GM12878 (cell line): ENCODE measurements around the gene COTL1. TPM values are rescaled to one million over a fixed set of nuclear protein-coding genes. Genes with fewer than 3 reads are reported as not detected.

Experiments
- ATAC-seq: fragments of 200-7000 bp; cut with Tn5 transposase; 3 replicates; pipeline ENCODE4 v1.9.1; 2020; ENCODE audit warnings: mild to moderate bottlenecking, moderate library complexity
- BruUV-seq: library from RNA; stranded (reverse); fragments of 400-500 nt; replicated peaks from 2 replicates; lab custom pipeline; 2021; lab: Mats Ljungman, UMichigan
- CTCF ChIA-PET: fragments of 300-600 bp; sonication (Branson Sonifier 250); formaldehyde crosslinking; extraction: SDS; loops from one replicate; lab custom pipeline; 2021; ENCODE audit warnings: inconsistent platforms; lab: Yijun Ruan, JAX
- POLR2A ChIA-PET: fragments of 350-600 bp; formaldehyde crosslinking; extraction: SDS; loops from one replicate; lab custom pipeline; 2021; ENCODE audit warnings: inconsistent platforms; lab: Charles Lee
- RAD21 ChIA-PET: fragments of 300-600 bp; sonication (Branson Sonifier 250); formaldehyde crosslinking; loops from one replicate; lab custom pipeline; 2023; ENCODE audit warnings: antibody characterized with exemption; ENCODE audit not compliant: unreplicated experiment; lab: Charles Lee
- SMC1A ChIA-PET: fragments of 300-600 bp; sonication (Branson Sonifier 250); formaldehyde crosslinking; loops from one replicate; lab custom pipeline; 2023; ENCODE audit not compliant: unreplicated experiment, uncharacterized antibody; lab: Charles Lee
- DNase-seq: peaks from one replicate; pipeline ENCODE4 v3.0.0-alpha.2; 2011; ENCODE audit warnings: low read depth, low spot score
- FAIRE-seq: peaks from 3 replicates; lab custom pipeline; 2011; peaks lifted over from hg19 to GRCh38; lab: Jason Lieb, UNC
- H2AFZ ChIP-seq: 2 replicates; pipeline ENCODE4 v1.6.0; 2011; ENCODE audit warnings: low read depth, low read length, control low read depth; ENCODE audit not compliant: control insufficient read depth
- H3K27ac ChIP-seq: 2 replicates; pipeline ENCODE4 v1.5.1; 2011; ENCODE audit warnings: control low read depth; ENCODE audit not compliant: control insufficient read depth, insufficient read depth
- H3K27me3 ChIP-seq, 2 experiments: replicated peaks in 1 of 2; 2 replicates each; pipeline versions ENCODE4 v1.6.0 to v1.6.1; 2011; ENCODE audit warnings: low read length in 1 of 2; ENCODE audit not compliant: control insufficient read depth in 2 of 2, insufficient read depth in 2 of 2
- H3K36me3 ChIP-seq, 2 experiments: 2 replicates each; pipeline ENCODE4 v1.5.1; 2011; ENCODE audit warnings: low read length in 1 of 2; ENCODE audit not compliant: control insufficient read depth in 2 of 2, insufficient read depth in 2 of 2
- H3K4me1 ChIP-seq: 2 replicates; pipeline ENCODE4 v1.6.1; 2011; ENCODE audit warnings: mild to moderate bottlenecking, low read length, moderate library complexity, mixed read lengths; ENCODE audit not compliant: control insufficient read depth, insufficient read depth
- H3K4me2 ChIP-seq: 2 replicates; pipeline ENCODE4 v1.6.0; 2011; ENCODE audit warnings: control low read depth; ENCODE audit not compliant: control insufficient read depth, insufficient read depth
- H3K4me3 ChIP-seq: fragments of 200-600 bp; sonication (generic); 2 replicates; pipeline ENCODE4 v1.5.1; 2016
- H3K79me2 ChIP-seq: 2 replicates; pipeline ENCODE4 v1.6.0; 2011; ENCODE audit warnings: low read length; ENCODE audit not compliant: control insufficient read depth, insufficient read depth
- H3K9ac ChIP-seq: 2 replicates; pipeline ENCODE4 v1.8.0; 2011; ENCODE audit warnings: low read length, control low read depth, mixed read lengths; ENCODE audit not compliant: control insufficient read depth, insufficient read depth
- H3K9me3 ChIP-seq: replicated peaks from 3 replicates; pipeline ENCODE4 v1.5.1; 2011; ENCODE audit warnings: mild to moderate bottlenecking, low read length; ENCODE audit not compliant: control insufficient read depth, insufficient read depth
- H4K20me1 ChIP-seq: 2 replicates; pipeline ENCODE4 v1.6.0; 2011; ENCODE audit not compliant: control insufficient read depth, insufficient read depth
- CHD2 ChIP-seq: IDR thresholded peaks from 2 replicates; pipeline ENCODE4 v1.6.1; 2011; ENCODE audit warnings: low read depth, low read length, improper control_type of control experiment, borderline replicate concordance
- RAD51 ChIP-seq: fragments of 450-650 bp; IDR thresholded peaks from 2 replicates; pipeline ENCODE4 v1.6.1; 2016; ENCODE audit warnings: moderate library complexity, mild to moderate bottlenecking, inconsistent platforms
- WGBS: methylation state at CpG from one replicate; pipeline ENCODE4 v1.1.6; 2016; ENCODE audit warnings: low lambda C conversion rate; ENCODE audit not compliant: insufficient replicate concordance, insufficient coverage; ENCODE audit errors: missing lambda C conversion rate; 5-methylcytosine and 5-hydroxymethylcytosine counted together
- in situ Hi-C: fragments of 300-500 bp; cut with MboI; formaldehyde crosslinking; loops from 9 replicates; pipeline ENCODE4 v1.14.3; 2018; ENCODE audit warnings: mixed read lengths
- intact Hi-C: fragments of 100-400 bp; cut with micrococcal nuclease; formaldehyde crosslinking; loops from one replicate; pipeline ENCODE4 v1.14.2; 2022; ENCODE audit not compliant: unreplicated experiment
- polyA plus RNA-seq, 11 experiments: library from polyadenylated mRNA; depleted of rRNA in 4 of 11; unstranded in 6 of 11; stranded (reverse) in 5 of 11; fragments of >200 nt; fragmentation: Nextera tagmentation in 4 of 11; fragmentation: Illumina TruSeq in 1 of 11; extraction: Ambion mirVana in 4 of 11; extraction: Trizol in 1 of 11; gene quantifications; 1 replicate in 1 of 11; 2 replicates in 10 of 11; pipeline versions ENCODE4 v1.2.1 to v1.2.3, GENCODE V29; 2011 to 2016; ENCODE audit warnings: inconsistent platforms in 2 of 11, missing spikeins in 2 of 11, low read depth in 1 of 11
- total RNA-seq, 4 experiments: library from RNA; depleted of rRNA in 3 of 4; stranded (reverse); fragments of >200 nt in 3 of 4; fragmentation: Illumina TruSeq in 1 of 4; extraction: Trizol in 1 of 4; gene quantifications; 2 replicates each; pipeline versions ENCODE4 v1.2.1 to v1.2.3, GENCODE V29; 2013 to 2021
- TF ChIP-seq, protein P1 (sequence below): IDR thresholded peaks from 2 replicates; pipeline ENCODE4 v1.6.1; 2012; ENCODE audit warnings: low read depth, low read length, improper control_type of control experiment

COTL1 gene
- total and polyA plus RNA-seq, 10 of the 15 experiments (the other 5 are each of a cell fraction or from before 2014, with no cell fraction given): 140 to 894 (median 330) TPM

DNA sequence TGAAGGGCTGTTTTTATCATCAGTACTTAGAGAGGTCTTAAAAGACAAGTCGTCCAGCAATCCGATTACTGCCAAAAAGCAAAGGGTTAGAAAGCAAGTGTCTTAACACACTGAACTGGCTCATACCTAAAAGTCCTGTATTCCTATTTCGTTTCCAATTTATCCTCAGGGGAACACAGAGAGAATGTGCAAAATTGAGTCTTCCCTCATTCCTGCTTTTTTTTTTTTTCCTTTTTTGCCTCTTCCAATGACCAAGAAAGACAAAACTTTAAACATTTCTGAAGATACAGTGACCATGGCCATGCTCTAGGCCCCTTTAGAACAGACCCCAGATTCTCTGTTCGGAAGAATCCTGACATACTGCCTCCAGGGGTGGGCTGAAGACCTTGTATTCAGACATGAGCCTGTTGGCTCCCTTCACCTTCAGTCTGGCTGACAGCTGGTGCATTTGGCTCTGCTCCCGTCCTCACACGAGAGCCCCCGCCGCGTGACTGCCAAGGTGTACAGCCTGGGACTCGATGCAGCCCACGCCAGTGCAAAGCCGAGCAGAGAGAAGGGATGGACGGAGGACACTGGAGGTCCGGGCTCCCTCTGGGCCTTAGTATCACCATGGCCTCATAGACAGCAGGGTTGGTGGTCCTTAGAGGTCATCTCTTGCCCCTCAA, 47.0 kb downstream of the COTL1 start:
- 98% methylated on average over 14 of the region's 14 CpGs for WGBS
- CTCF ChIA-PET: interaction anchor here (1.4 to 1.7 kb wide), 2 partner anchors 29 to 52 kb away, joined by 6 read pairs; no protein-coding TSS in a partner anchor
- Histone ChIP-seq H3K4me1 (peaks cover 7% of the 10 kb centered on the region; the same call in 1 of the 2 replicates), H4K20me1 (no peaks in the 10 kb centered on the region), H2AFZ (no peak overlapping the region), H3K9ac (no peak overlapping the region), H3K4me3 (no peak overlapping the region), H3K9me3 (peaks cover 10% of the 10 kb centered on the region; the same call in 2 of the 3 replicates), H3K27ac (no peak overlapping the region), H3K79me2 (peaks cover 58% of the 10 kb centered on the region), H3K36me3 (peaks cover 44 to 48% of the 10 kb centered on the region in 2 experiments), H3K4me2 (no peak overlapping the region), H3K27me3 (no peaks in the 10 kb centered on the region)
- POLR2A ChIA-PET: interaction anchor here (1.1 to 1.5 kb wide), 2 partner anchors 11 to 43 kb away, joined by 3 to 4 read pairs; no protein-coding TSS in a partner anchor
- intact Hi-C loops (no loop called here), in situ Hi-C loops (no loop called here)
- RAD21 ChIA-PET: interaction anchor here (1.3 to 1.8 kb wide), 4 partner anchors 29 to 59 kb away, joined by 4 to 12 read pairs (median 4); no protein-coding TSS in a partner anchor
- FAIRE-seq: no peak
- DNase-seq: no peak
- SMC1A ChIA-PET: interaction anchor here (1.0 to 1.6 kb wide), 9 partner anchors 12 to 57 kb away, joined by 4 to 11 read pairs (median 6); no protein-coding TSS in a partner anchor
- BruUV-seq: no TSS peak
- TF ChIP-seq, protein P1, sequence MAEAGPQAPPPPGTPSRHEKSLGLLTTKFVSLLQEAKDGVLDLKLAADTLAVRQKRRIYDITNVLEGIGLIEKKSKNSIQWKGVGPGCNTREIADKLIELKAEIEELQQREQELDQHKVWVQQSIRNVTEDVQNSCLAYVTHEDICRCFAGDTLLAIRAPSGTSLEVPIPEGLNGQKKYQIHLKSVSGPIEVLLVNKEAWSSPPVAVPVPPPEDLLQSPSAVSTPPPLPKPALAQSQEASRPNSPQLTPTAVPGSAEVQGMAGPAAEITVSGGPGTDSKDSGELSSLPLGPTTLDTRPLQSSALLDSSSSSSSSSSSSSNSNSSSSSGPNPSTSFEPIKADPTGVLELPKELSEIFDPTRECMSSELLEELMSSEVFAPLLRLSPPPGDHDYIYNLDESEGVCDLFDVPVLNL: no peak
- no peak for TF ChIP-seq RAD51
- no peak for TF ChIP-seq CHD2
- no peak for ATAC-seq
